ENCODE measurements around the gene ANO10. TPM values are rescaled to one million over a fixed set of nuclear protein-coding genes. Genes with fewer than 3 reads are reported as not detected.

The ANO10 gene
- total RNA-seq, 2 experiments from 2014 or later = 9.5 to 12.9 TPM

DNA sequence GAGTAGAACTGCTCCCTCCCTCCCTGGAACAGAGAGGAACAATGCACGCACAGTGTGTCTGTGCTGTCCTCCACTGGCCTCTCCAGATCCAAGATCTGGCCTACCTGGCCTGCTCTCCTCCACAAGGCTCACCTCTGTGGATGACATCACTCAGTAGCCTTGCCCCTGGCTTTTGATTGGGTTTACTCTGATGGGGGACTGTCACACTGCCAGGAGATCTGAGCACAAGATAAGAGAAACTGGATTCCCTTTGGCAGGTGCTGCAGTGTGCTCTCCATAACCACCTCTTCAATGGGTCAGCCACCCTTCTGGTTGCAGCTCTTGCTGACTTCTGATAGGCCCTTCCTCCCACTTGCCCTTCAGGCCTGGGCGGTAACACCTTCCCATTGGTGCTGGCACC lies 22.6 kb upstream of the ANO10 start:
- Mint-ChIP-seq H3K4me3 (no peak overlapping the region), H3K27ac (no peak overlapping the region), H3K9me3 (ENCODE audit: insufficient read depth) (no peaks in the 10 kb centered on the region), H3K4me1 (ENCODE audit: low read depth) (no peaks in the 10 kb centered on the region), H3K36me3 (ENCODE audit: low read depth) (no peaks in the 10 kb centered on the region), H3K27me3 (ENCODE audit: low read depth) (peaks cover 6% of the 10 kb centered on the region)
- POLR2A ChIA-PET = no interaction called here
- DNase-seq (no peak), ATAC-seq (no peak)
- CTCF ChIA-PET = no interaction called here

- CTCF ChIA-PET = no interaction called here
These were observed 19.7 kb upstream of the ANO10 start for GRCh38 chr3:43641306-43642114.

GRCh38 chr3:43640681-43641080 lies 18.9 kb upstream of the ANO10 start:
- no peak for ATAC-seq

More at GRCh38 chr3:43641306-43642114, 19.7 kb upstream of the ANO10 start:
- H3K9me3 Mint-ChIP-seq (ENCODE audit: insufficient read depth) = no peaks in the 10 kb centered on the region
- H3K4me3 Mint-ChIP-seq = no peak overlapping the region
- peaks cover 11% of the 10 kb centered on the region for H3K4me1 Mint-ChIP-seq (ENCODE audit: low read depth)
- ATAC-seq = no peak
- H3K27ac Mint-ChIP-seq = no peak overlapping the region
- H3K36me3 Mint-ChIP-seq (ENCODE audit: low read depth) = no peaks in the 10 kb centered on the region
- POLR2A ChIA-PET = no interaction called here
- peaks cover 6% of the 10 kb centered on the region for H3K27me3 Mint-ChIP-seq (ENCODE audit: low read depth)
- no peak for DNase-seq

DNA sequence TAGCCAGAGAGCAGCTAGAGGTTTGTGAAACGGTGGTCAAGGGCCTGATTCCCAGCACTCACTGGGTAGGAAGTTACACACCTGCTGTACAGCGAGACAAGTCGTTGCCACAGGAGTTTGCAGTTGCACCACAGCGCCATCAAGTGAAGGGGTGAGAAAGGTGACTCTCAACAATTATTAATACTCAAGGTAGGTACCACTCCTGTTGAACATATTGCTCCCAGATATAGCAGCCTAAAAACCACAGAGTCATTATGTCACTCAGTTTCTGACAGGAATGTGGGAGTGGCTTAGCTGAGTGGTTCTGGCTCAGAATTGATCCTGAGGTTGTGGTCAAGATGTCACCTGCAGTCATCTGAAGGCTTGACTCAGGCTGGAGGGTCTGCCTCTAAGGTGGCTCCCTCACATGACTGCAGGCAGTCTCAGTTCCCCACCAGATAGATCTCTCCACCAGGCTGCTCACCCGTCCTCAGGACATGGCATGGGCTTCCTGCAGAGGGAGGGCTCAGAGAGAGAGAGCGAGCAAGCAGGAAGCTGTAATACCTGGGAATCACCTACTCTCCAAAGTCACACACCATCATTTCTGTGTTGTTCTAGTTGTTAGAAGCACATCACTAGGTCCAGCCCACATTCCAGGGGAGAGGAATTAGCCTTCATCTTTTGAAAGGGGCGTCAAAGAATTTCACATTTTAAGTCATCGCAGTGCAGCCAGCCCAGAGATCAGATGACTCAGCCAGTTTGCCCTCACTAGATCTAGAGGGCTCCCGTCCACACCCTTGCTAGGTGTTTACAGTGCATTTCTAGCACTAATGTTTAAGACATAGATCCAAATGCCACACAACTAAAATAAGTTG lies 17.0 kb upstream of the ANO10 start:
- H3K9me3 Mint-ChIP-seq (ENCODE audit: insufficient read depth) = no peaks in the 10 kb centered on the region
- no peak overlapping the region for H3K4me3 Mint-ChIP-seq
- H3K4me1 Mint-ChIP-seq (ENCODE audit: low read depth) = peaks cover 11% of the 10 kb centered on the region
- ChIA-PET POLR2A (no interaction called here), CTCF (interaction anchor here (0.7 to 2.1 kb wide), 3 partner anchors 17 to 93 kb away, joined by 3 to 7 read pairs (median 4); partner anchors contain the start of gene ANO10)
- H3K36me3 Mint-ChIP-seq (ENCODE audit: low read depth) = no peaks in the 10 kb centered on the region
- DNase-seq (peak; percentile 71), ATAC-seq (peak; percentile 71)
- H3K27ac Mint-ChIP-seq = no peak overlapping the region
- H3K27me3 Mint-ChIP-seq (ENCODE audit: low read depth) = peaks cover 9% of the 10 kb centered on the region

More at GRCh38 chr3:43640681-43641080, 18.9 kb upstream of the ANO10 start:
- Mint-ChIP-seq H3K9me3 (ENCODE audit: insufficient read depth) (no peaks in the 10 kb centered on the region), H3K27ac (no peak overlapping the region), H3K4me1 (ENCODE audit: low read depth) (peaks cover 11% of the 10 kb centered on the region), H3K4me3 (no peak overlapping the region), H3K36me3 (ENCODE audit: low read depth) (no peaks in the 10 kb centered on the region), H3K27me3 (ENCODE audit: low read depth) (peaks cover 6% of the 10 kb centered on the region)
- DNase-seq = no peak
- ChIA-PET POLR2A (no interaction called here), CTCF (interaction anchor here (2.1 kb wide), 1 partner anchor 95 kb away, joined by 7 read pairs; no protein-coding TSS in a partner anchor)

GRCh38 chr3:43637702-43638101 lies 15.9 kb upstream of the ANO10 start:
- H3K4me3 Mint-ChIP-seq = no peak overlapping the region
- ATAC-seq = no peak
- H3K4me1 Mint-ChIP-seq (ENCODE audit: low read depth) = peaks cover 11% of the 10 kb centered on the region
- ChIA-PET CTCF (no interaction called here), POLR2A (no interaction called here)
- no peaks in the 10 kb centered on the region for H3K36me3 Mint-ChIP-seq (ENCODE audit: low read depth)
- no peaks in the 10 kb centered on the region for H3K9me3 Mint-ChIP-seq (ENCODE audit: insufficient read depth)
- peaks cover 9% of the 10 kb centered on the region for H3K27me3 Mint-ChIP-seq (ENCODE audit: low read depth)
- no peak for DNase-seq
- no peak overlapping the region for H3K27ac Mint-ChIP-seq

GRCh38 chr3:43632986-43633385 lies 11.2 kb upstream of the ANO10 start:
- Mint-ChIP-seq H3K27ac (no peak overlapping the region), H3K4me3 (no peak overlapping the region), H3K4me1 (ENCODE audit: low read depth) (peaks cover 8% of the 10 kb centered on the region), H3K27me3 (ENCODE audit: low read depth) (peaks cover 9% of the 10 kb centered on the region), H3K9me3 (ENCODE audit: insufficient read depth) (peaks cover 10% of the 10 kb centered on the region), H3K36me3 (ENCODE audit: low read depth) (peaks cover 6% of the 10 kb centered on the region)
- DNase-seq = no peak
- ChIA-PET CTCF (no interaction called here), POLR2A (no interaction called here)
- ATAC-seq = no peak

- no peak overlapping the region for H3K27ac Mint-ChIP-seq
- H3K4me1 Mint-ChIP-seq (ENCODE audit: low read depth) = peaks cover 11% of the 10 kb centered on the region
- H3K9me3 Mint-ChIP-seq (ENCODE audit: insufficient read depth) = peaks cover 10% of the 10 kb centered on the region
- H3K36me3 Mint-ChIP-seq (ENCODE audit: low read depth) = peaks cover 6% of the 10 kb centered on the region
- no peak for DNase-seq
- peaks cover 9% of the 10 kb centered on the region for H3K27me3 Mint-ChIP-seq (ENCODE audit: low read depth)
- ChIA-PET POLR2A (no interaction called here), CTCF (no interaction called here)
- ATAC-seq = no peak
- no peak overlapping the region for H3K4me3 Mint-ChIP-seq
These were observed 10.5 kb upstream of the ANO10 start for GRCh38 chr3:43632269-43632733.

DNA sequence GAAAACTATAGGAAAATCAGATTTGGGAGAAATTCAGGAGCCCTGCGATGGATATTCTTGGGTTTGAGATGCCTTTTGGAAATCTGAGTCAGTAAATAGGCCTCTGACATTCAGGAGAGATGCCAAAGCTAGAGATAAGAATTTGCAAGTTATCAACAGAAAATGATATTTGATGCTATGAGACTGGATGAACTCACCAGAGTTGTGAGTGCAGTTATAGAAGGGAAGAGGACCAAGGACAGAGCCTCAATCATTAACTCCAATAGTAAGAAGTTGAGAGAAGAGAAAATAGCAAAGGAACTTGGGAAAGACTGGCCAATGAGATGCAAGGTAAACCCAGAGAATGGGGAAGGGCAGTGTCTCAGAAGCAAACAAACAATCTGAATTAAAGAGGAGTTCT lies 7.9 kb upstream of the ANO10 start:
- H3K4me3 Mint-ChIP-seq = no peak overlapping the region
- peaks cover 10% of the 10 kb centered on the region for H3K9me3 Mint-ChIP-seq (ENCODE audit: insufficient read depth)
- ChIA-PET CTCF (no interaction called here), POLR2A (no interaction called here)
- H3K27ac Mint-ChIP-seq = no peak overlapping the region
- no peak for ATAC-seq
- peaks cover 7% of the 10 kb centered on the region for H3K27me3 Mint-ChIP-seq (ENCODE audit: low read depth)
- DNase-seq = no peak
- H3K36me3 Mint-ChIP-seq (ENCODE audit: low read depth) = peaks cover 6% of the 10 kb centered on the region
- H3K4me1 Mint-ChIP-seq (ENCODE audit: low read depth) = peaks cover 18% of the 10 kb centered on the region

GRCh38 chr3:43629257-43629656 lies 7.4 kb upstream of the ANO10 start:
- no peak for DNase-seq
- Mint-ChIP-seq H3K9me3 (ENCODE audit: insufficient read depth) (peaks cover 10% of the 10 kb centered on the region), H3K4me1 (ENCODE audit: low read depth) (peaks cover 18% of the 10 kb centered on the region), H3K4me3 (no peak overlapping the region), H3K27me3 (ENCODE audit: low read depth) (peaks cover 9% of the 10 kb centered on the region), H3K27ac (no peak overlapping the region), H3K36me3 (ENCODE audit: low read depth) (peaks cover 6% of the 10 kb centered on the region)
- POLR2A ChIA-PET = no interaction called here
- ATAC-seq = no peak
- CTCF ChIA-PET = no interaction called here

GRCh38 chr3:43627360-43627759 lies 5.5 kb upstream of the ANO10 start:
- Mint-ChIP-seq H3K4me3 (no peak overlapping the region), H3K36me3 (ENCODE audit: low read depth) (peaks cover 6% of the 10 kb centered on the region), H3K9me3 (ENCODE audit: insufficient read depth) (peaks cover 10% of the 10 kb centered on the region), H3K27ac (peak overlapping the region; percentile 47), H3K4me1 (ENCODE audit: low read depth) (peaks cover 25% of the 10 kb centered on the region), H3K27me3 (ENCODE audit: low read depth) (peaks cover 9% of the 10 kb centered on the region)
- peak; percentile 39 for DNase-seq
- ATAC-seq = peak; percentile 71
- ChIA-PET CTCF (no interaction called here), POLR2A (no interaction called here)

DNA sequence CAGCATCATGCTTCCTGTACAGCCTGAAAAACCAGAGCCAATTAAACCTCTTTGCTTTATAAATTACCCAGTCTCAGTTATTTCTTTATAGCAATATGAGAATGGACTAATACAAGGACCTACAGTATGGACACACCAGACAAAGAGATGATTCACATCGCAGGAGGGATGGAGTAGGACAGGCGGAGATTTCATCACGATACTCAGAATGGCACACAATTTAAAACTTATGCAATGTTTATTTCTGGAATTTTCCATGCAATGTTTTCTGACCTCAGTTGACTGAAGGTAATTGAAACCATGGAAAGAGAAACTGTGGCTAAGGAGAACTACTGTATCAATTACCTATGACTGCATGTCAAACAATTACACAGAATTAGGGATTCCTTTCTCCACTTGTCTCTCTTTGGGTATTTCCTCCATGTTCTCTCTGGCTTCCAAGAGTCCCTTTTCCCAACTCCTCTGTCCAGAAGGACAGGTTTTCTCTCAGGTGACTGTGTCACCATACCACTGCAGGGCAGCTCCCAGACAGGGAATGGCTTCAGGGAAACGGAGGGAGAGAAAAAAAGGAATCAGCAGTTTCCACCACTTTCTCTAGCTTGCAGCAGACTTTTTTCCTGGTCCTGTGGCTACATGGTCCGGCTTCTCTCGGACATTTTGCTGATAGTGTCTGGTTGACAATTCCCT lies 3.0 kb upstream of the ANO10 start:
- Mint-ChIP-seq H3K36me3 (ENCODE audit: low read depth) (peaks cover 6% of the 10 kb centered on the region), H3K4me1 (ENCODE audit: low read depth) (peaks cover 35% of the 10 kb centered on the region), H3K4me3 (no peak overlapping the region), H3K9me3 (ENCODE audit: insufficient read depth) (peaks cover 10% of the 10 kb centered on the region), H3K27me3 (ENCODE audit: low read depth) (peaks cover 5% of the 10 kb centered on the region), H3K27ac (no peak overlapping the region)
- ATAC-seq = no peak
- ChIA-PET POLR2A (no interaction called here), CTCF (no interaction called here)
- no peak for DNase-seq

Measured in activated CD8-positive, alpha-beta T cell treated with anti-CD3 and anti-CD28 coated beads, Interleukin-2, amount 10 ng/mL, durations not matched to agents 7 days and 5 days (primary cell).